ENCODE results near the gene MAPK1.

DNA sequence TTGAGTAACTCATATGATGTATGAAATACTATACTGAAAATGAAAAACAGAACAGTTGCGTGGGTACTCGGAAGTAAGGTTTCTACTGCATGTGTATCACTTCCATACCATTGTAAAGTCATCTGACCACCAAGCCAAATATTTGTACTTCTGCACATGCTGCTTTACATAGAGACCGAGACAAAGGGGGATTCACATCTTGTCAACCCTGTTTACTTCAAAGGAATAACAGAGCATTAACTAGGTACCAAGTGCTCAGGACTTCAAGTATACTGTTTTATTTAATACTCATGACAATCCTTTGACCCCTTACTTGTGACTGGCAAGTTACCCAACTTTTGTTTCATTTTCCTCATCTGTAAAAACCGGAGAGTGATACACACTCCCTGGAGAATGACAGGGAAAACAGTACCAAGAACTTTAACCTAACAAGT lies 9.9 kb downstream of the MAPK1 start:
- TF ChIP-seq, protein P1, sequence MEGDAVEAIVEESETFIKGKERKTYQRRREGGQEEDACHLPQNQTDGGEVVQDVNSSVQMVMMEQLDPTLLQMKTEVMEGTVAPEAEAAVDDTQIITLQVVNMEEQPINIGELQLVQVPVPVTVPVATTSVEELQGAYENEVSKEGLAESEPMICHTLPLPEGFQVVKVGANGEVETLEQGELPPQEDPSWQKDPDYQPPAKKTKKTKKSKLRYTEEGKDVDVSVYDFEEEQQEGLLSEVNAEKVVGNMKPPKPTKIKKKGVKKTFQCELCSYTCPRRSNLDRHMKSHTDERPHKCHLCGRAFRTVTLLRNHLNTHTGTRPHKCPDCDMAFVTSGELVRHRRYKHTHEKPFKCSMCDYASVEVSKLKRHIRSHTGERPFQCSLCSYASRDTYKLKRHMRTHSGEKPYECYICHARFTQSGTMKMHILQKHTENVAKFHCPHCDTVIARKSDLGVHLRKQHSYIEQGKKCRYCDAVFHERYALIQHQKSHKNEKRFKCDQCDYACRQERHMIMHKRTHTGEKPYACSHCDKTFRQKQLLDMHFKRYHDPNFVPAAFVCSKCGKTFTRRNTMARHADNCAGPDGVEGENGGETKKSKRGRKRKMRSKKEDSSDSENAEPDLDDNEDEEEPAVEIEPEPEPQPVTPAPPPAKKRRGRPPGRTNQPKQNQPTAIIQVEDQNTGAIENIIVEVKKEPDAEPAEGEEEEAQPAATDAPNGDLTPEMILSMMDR (conservative IDR thresholded peaks at IDR 0.05; ENCODE audit: low read length) = no peak
- no peak for TF ChIP-seq EZH2phosphoT487 (IDR thresholded peaks at IDR 0.05; ENCODE audit: borderline replicate concordance, low read depth, low read length)
